Measurements from ENCODE around the gene NENF.
"Not testable (repeated sequence)": the region's sequence is repeated elsewhere in the genome, so short reads cannot be mapped to it uniquely, and the experiment has no call there.

NENF gene

DNA sequence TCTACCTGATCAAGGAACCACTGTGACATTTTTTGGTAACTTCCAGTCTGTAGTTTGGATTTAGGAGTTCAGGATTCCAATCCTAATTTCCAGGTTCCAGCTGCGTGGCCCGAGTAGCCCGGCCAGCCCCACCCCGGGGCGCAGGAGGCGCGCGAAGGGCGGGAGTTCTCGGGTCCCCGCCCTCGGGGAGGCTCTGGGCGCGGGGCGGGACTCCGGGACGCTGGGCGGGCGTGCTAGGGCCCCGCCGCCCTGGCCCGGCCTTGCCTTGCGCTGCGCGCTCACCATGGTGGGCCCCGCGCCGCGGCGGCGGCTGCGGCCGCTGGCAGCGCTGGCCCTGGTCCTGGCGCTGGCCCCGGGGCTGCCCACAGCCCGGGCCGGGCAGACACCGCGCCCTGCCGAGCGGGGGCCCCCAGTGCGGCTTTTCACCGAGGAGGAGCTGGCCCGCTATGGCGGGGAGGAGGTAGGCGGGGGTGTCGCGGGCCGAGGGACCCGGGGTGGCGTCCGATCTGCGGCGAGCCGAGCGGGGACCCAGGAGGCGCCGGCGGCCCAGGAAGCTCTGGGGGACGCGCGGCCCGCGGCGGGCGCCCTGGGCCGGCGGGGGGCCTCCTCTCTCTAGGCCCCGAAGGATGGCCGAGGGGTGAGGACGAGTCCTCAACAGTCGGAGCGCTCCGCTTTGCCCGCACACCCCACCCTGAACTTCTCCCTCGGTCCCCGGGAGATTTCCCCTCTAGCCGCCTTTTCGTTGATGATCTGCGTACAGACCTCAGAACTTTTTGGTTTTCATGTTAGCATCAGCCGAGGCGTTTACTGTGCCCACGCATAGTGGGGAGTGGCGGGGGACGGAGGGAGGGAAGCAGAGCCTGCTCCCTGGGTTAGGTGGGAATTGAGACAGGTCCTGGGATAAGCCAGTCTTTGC lies at the start of gene NENF:
Gene NENF (plus strand): TSS at position 260 of the 916 bp plus-strand sequence. CDS start 24 bp downstream, at position 284.
- DNase-seq: peak; percentile 74

DNA sequence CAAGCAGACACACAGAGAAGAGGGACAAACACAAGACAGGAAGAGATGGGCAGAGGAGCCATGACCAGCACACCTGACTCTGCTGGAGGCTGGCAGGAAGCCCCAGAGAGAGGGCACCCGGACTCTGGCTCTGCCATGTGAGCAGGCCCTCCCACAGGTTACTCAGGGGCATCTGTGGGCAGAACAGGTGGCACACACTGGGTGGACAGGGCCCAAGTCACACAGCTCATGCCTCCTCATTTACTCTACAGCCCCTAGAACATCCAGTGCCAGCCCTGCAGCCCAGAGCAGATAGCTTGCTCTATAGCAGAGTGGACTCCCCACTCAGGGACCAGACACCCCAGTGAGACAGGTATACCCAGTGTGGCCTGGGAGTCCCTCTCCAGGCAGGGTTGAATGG lies 46.7 kb upstream of the NENF start:
- in situ Hi-C loops (cut with MboI; ENCODE audit: low pct_unique_long_range_greater_than_20kb, low sequenced_read_pairs): no loop called here
- no peak for DNase-seq

More for the DNA sequence above, at the start of gene NENF:
- in situ Hi-C loops (cut with MboI; ENCODE audit: low pct_unique_long_range_greater_than_20kb, low sequenced_read_pairs): no loop called here

DNA sequence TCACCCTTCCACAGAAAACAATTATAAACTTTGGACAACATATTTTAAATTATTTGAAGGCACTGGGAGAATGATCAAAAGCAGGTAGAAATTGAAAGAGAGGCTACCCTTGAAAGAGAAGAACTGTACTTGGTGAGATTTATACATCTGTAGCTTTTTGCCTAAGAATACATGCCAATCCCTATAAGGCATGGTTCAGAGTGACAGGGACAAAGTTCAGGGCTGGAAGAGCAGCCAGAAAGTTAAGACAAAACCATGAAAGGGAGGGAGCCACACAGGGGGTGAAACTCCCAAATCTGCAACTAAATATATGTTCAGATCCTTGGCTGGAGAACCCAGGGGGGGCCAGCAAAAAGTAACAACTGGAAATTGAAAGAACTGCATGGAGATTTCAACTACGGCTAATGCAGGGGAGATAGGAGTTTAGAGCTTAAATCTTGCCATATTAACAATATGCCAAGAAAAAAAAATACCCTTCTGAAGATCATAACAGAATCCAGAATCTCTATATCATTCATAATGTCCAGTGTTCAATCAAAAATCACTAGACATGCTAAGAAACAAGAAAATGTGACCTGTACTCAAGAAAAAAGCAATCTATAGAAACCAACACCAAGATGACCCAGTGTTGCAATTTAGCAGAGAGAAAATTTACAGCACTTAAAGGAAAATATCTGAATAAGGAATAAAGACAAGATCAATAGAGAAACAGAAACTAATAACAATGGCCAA lies 43.6 kb upstream of the NENF start:
- DNase-seq: no peak
- in situ Hi-C loops (cut with MboI; ENCODE audit: low pct_unique_long_range_greater_than_20kb, low sequenced_read_pairs): no loop called here

DNA sequence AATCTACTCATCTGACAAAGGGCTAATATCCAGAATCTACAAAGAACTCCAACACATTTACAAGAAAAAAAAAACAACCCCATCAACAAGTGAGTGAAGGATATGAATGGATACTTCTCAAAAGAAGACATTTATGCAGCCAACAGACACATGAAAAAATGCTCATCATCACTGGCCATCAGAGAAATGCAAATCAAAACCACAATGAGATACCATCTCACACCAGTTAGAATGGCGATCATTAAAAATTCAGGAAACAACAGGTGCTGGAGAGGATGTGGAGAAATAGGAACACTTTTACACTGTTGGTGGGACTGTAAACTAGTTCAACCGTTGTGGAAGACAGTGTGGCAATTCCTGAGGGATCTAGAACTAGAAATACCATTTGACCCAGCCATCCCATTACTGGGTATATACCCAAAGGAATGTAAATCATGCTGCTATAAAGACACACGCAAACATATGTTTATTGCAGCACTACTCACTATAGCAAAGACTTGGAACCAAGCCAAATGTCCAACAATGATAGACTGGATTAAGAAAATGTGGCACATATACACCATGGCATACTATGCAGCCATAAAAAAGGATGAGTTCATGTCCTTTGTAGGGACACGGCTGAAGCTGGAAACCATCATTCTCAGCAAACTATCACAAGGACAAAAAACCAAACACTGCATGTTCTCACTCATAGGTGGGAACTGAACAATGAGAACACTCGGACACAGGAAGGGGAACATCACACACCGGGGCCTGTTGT lies 36.9 kb upstream of the NENF start:
- DNase-seq; in situ Hi-C loops (cut with MboI; ENCODE audit: low pct_unique_long_range_greater_than_20kb, low sequenced_read_pairs): not testable (repeated sequence)

DNA sequence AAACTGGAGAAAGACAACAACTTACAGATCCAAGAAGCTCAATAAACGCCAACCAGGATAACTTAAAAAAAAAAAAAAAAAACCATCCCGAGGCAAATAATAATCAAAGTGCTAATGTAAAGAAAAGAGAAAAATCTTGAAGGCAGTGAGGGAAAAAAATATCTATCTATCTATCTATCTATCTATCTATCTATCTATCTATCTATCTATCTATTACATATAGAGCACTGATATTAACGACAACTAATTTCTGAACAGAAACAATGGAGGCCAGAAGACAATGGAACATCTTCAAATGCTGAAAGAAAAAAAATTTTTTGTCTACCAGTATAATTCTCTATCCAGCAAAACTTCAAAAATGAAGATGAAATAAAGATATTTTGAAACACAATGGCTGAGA lies 36.1 kb upstream of the NENF start:
- in situ Hi-C loops (cut with MboI; ENCODE audit: low pct_unique_long_range_greater_than_20kb, low sequenced_read_pairs): no loop called here
- no peak for DNase-seq

DNA sequence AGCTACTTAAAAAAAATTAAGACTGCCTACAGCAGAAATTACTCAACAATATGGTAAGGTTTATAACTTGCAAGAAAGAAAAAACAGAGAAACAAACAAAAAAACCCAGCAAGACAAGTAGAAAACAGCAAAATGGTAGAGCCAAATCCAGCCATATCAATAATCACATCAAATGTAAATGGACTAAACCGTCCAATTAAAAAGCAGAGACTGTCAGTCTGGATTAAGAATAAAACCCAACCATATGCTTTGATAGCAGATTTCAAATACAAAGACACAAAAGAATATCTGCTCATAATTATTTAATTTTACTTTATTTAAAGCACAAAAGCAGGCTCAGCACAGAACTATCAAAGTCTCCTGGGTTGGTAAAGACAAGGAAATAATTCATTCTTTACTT lies 35.5 kb upstream of the NENF start:
- DNase-seq: no peak
- in situ Hi-C loops (cut with MboI; ENCODE audit: low pct_unique_long_range_greater_than_20kb, low sequenced_read_pairs): no loop called here

DNA sequence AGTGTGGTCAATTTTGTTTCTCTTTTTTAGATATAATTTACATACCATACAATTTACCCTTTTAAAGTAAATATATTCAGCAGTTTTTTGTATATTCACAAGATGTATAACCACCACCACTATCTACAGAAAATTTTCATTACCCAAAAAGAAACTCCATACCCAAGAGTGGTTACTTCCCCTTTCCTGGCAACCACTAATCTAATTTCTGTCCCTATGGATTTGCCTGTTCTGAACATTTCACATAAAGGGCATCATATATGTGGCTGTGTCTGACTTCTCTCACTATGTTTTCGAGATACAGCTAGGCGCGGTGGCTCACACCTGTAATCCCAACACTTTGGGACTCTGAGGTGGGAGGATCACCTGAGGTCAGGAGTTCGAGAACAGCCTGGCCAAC lies 31.7 kb upstream of the NENF start:
- DNase-seq: no peak
- in situ Hi-C loops (cut with MboI; ENCODE audit: low pct_unique_long_range_greater_than_20kb, low sequenced_read_pairs): no loop called here

DNA sequence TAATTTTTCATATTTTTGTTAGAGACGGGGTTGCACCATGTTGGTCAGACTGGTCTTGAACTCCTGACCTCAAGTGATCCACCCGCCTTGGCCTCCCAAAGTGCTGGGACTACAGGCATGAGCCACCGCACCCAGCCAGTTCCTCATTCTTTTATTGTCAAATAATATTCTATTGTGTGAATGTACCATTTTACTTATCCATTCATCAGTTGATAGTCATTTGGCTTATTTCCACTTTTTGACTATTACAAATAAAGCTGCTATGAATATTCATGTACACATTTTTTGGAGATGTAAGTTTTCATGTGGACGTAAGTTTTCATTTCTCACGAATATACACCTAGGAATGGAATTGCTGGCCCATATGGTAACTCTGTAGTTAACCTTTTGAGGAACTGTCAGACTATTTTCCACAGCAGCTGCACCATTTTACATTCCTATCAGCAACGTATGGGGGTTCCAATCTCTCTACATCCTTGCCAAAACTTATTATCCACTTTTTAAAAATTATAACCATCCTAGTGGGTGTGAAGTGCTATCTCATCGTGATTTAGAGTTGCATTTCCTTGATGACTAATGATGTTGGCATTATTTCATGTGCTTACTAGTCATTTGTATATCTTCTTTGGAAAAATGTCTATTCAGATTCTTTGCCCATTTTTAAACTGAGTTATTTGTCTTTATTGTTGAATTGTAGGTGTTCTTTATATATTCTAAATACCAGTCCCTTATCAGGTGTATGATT lies 30.7 kb upstream of the NENF start:
- DNase-seq: no peak
- in situ Hi-C loops (cut with MboI; ENCODE audit: low pct_unique_long_range_greater_than_20kb, low sequenced_read_pairs): no loop called here

DNA sequence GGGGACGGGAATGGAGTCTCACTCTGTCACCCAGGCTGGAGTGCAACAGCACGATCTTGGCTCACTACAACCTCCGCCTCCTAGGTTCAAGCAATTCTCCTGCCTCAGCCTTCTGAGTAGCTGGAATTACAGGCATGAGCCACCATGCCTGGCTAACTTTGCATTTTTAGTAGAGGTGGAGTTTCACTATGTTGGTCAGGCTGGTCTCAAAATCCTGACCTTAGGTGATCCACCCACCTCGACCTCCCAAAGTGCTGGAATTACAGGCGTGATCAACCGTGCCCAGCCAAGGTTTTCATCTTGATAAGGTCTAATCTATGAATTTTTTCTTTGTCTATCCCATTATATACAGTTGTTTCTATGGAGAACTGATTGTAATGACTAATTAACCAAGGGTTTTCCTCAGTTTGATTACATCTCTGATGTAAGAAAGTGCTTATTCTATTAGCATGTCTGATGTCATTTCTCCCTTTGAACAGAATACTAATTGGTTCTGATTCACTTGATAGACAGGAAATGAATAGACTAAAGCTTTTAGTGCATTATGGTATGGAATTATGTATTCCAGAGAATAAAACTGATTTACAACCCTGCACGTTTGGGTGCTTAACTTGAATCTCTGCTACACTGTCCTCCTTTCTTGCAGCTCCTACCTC lies 29.9 kb upstream of the NENF start:
- no peak for DNase-seq
- in situ Hi-C loops (cut with MboI; ENCODE audit: low pct_unique_long_range_greater_than_20kb, low sequenced_read_pairs): no loop called here

DNA sequence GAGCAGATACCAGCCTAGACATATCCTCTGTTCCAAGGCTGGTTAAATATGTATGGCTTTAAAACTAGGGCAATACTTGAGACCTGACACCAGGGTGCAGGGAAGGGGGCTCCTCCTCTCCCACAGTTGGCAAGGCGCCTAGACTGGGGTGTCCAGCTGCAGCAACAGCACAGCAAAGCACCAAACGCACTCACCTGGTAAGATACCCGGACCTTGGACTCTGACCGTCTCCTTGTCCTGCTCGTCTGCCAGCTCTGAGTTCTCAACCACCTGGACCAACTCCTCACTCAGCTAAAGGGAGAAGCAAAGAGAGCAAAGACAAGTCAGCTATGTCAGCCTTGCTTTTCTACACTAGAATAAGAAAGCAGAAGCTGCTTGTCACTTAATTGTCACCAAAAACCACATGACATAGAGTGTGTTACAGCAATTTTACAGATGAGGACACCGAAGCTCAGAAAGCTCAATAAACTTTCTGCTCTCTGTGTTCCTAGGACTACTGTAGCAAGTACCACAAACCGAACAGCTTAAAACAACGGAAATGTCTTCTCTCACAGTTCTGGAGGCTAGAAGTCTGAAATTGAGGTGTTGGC lies 22.4 kb upstream of the NENF start:
- DNase-seq: peak; percentile 74
- in situ Hi-C loops (cut with MboI; ENCODE audit: low pct_unique_long_range_greater_than_20kb, low sequenced_read_pairs): no loop called here

DNA sequence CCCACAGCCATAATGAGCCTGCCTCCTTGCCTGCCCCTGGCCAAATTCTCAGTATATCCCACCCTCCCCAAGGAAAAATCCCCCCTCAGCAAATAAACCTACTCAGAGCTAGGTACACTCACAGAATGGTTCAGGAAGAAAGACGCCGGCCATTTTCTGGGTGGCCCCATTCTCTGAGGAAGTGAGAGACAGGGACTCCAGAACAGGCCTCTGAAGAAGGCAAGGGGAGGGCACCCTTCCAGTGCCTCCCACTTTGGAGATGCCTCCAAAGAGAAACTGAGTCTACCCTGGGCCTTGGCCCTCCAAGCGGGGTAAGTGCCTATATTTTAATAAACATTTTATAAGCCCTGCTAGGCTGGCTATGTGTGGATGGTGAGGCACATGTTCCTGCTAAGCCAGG lies 20.3 kb upstream of the NENF start:
- in situ Hi-C loops (cut with MboI; ENCODE audit: low pct_unique_long_range_greater_than_20kb, low sequenced_read_pairs): no loop called here
- no peak for DNase-seq

DNA sequence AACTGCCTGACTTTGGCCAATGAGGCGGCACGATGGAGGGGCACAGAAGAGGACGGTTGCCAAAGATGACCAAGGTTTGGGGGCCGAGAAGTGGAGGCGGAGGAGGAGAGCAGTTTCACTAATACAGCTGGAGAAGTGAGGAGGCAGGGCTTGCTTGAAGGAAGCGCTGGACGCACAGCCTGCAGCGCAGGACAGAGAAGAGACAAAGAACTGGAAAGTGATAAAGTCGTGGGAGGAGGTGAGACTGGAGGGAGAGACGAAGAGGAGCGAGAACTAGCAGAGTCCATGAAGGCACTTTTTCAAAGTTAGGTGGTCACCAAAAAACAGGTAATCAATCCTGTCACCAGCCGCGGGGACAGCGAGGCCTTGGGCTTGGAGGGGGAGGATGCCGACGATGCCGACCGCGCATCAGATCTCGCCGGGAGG lies 18.8 kb upstream of the NENF start:
- in situ Hi-C loops (cut with MboI; ENCODE audit: low pct_unique_long_range_greater_than_20kb, low sequenced_read_pairs): no loop called here
- DNase-seq: peak; percentile 47

DNA sequence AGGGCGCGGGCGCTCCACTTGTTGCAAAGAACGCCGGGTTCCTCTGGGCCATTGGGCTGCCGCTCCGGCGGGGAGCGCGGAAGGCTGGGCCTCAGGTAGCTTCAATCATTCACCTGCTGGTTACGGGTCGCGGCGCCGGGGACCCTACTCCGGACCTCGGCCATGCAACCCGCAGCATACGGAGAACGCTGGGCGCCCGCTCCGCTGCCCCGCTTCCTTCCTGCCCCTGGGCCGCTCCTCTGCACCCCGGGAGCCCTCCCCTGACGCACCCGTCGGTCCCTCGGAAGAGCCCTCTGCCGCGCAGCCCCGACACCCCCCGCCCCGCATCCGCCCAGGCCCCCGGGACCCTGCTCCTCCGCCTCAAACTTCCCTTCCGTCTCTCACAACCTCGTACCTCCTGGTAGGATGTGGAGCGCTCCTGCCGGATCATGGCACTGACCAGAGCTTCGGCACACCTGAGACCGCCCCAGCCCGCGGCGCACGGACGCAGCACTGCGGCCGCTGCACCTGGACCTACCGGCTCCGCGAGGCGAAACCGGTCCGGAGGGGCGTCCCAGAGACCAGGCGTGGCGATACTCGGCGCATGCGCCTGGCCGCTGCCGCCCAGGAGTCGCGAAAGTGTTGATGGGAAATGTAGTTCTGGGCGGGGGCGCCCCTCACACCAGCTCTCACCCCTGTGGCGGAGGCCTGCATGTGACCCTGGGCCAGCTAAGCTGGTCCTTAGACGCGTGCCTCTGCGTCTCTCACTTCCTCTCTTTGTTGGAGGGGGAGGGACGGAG lies 18.2 kb upstream of the NENF start, which contains the start of gene PACC1:
Gene PACC1 (minus strand): TSS at position 559 of the 779 bp plus-strand sequence. CDS start 129 bp downstream, at position 430.
- in situ Hi-C loops (cut with MboI; ENCODE audit: low pct_unique_long_range_greater_than_20kb, low sequenced_read_pairs): no loop called here
- DNase-seq: peak; percentile 99

DNA sequence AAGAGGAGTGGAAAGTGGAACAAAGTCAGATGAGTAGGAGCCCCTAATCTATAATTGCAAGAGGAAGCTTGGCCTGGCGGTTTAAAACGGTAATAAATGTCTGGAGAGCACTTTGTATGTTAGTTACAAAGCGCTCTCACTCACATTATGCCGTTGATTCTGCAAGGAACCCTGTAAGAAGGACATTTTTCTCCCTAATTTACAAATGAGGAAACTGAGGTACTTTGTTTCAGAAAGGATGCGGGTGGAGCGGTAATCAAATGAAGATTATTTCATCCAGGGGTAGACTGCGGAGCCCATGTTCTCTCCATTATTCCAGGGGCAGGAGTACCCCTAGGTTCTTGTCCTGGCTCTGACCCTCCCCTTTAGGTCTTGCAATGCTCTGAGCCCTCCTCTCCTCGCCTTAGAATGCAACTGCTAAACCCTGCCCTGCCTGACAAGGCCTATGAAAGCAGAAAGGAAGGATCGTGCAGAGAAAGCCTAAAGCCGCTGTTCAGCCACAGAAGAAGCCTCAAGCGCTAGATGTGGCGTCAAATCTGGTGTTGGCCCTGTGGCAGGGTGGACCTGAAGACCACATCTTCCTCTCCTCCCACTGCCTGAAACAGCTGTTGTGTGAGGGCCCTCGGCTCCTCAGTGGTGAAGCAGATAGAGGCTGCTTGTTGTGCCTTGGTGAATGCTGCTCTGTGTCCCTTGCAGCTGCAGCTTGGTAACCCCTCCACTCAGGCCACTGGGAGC lies 17.4 kb upstream of the NENF start:
- DNase-seq: peak; percentile 67
- in situ Hi-C loops (cut with MboI; ENCODE audit: low pct_unique_long_range_greater_than_20kb, low sequenced_read_pairs): no loop called here

DNA sequence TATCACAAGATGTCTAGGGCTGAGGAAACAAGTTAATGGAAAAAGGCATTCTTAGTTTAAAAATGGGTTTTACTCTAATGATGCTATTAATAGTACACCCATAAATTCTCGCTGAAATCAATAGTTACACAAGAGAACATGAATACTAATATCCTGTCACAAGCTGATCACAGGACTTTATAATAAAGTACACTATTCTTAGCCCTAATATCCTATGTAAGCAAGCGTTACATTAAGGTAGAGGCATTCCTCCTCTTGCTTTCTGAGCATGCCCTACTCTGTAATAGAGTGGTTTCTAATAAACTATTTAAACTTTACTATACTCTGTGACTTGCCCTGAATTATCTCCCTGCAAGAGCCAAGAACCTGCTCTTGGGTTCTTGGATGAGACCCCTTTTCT lies 11.6 kb upstream of the NENF start:
- in situ Hi-C loops (cut with MboI; ENCODE audit: low pct_unique_long_range_greater_than_20kb, low sequenced_read_pairs): no loop called here
- no peak for DNase-seq

DNA sequence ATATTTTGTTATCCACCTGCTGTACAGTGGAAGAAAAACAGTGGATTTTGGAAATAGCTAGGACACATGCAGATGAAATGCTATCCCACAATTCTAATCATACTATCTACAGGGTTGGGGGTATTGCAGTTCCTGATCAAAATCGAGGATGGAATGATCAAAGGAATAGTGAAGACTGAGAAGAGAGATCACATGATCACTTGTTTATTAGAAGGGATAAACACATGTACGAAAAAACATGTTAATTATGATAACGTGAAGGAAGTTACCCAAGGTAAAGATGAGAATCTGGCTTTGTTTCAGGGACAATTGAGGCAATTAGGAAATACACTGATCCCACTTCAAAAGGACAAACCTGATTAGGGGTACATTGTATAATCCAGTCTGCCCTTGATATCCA lies 8.8 kb upstream of the NENF start:
- in situ Hi-C loops (cut with MboI; ENCODE audit: low pct_unique_long_range_greater_than_20kb, low sequenced_read_pairs): no loop called here
- no peak for DNase-seq

DNA sequence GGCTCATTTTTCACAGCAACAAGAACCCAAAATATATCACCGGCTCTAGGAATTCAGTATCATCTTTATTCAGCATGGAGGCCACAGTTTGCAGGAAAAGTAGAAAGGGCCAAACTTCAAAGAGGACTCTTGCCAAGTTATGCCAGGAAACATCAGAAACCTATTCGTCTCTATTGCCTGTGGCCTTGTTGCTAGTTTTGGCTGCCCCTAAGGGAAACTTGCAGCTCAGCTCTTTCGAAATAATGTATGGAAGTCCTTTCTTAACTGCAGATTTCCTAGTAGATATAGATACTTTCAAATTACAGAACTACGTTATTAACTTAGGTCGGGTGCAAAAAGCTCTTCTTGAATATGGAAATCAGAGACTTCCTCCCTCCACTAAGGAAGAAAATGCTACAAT lies 4.2 kb upstream of the NENF start:
- no peak for DNase-seq
- in situ Hi-C loops (cut with MboI; ENCODE audit: low pct_unique_long_range_greater_than_20kb, low sequenced_read_pairs): no loop called here
